IPS DF 19.7 (cell line): ENCODE measurements around the gene RFTN2.

Experiments used
- DNase-seq: peaks from one replicate; pipeline ENCODE4 v3.0.0-alpha.2; 2013; ENCODE audit warnings: low read depth, low spot score

RFTN2 gene

DNA sequence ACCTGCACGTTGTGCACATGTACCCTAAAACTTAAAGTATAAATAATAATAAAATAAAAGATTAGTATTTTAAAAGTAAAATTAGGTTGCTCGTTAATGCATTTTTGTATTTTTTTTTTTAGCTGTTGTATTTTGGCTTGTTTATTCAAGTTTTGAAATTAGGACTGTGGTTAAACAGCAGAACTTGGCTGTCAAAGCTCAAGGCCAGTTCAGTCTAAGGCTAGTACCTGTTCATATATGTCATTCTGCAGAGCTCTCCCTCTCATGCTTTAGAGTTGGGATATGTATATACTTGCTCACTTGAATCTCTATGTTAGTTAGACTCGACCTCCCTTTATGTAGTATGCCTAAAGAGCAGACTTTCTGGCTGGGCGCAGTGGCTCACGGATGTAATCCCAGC, 126.8 kb downstream of the RFTN2 start:
- DNase-seq: no peak

GRCh38 chr2:197547163-197547900, 128.1 kb downstream of the RFTN2 start:
- no peak for DNase-seq

GRCh38 chr2:197543206-197543605, 132.2 kb downstream of the RFTN2 start:
- DNase-seq: no peak

- DNase-seq: no peak
These were observed 135.7 kb downstream of the RFTN2 start for GRCh38 chr2:197539734-197540133.

DNA sequence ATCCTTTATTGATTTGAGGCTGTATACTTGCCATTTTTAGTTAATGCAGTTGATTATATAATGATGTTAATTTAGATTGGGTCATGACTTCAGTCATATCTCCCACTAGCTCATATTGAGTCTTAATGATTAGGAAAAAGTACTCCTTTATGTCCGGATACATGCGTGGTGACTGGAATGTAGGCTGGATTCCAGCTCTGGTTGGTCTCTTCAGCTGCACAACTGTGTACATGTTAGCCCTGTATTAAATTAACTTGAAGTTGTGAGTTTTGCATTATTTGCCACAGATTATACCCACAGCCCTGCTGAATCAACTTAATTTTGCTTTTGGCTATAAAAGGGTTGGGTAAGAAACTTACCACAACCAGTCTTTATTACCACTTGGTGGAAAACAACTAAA, 137.0 kb downstream of the RFTN2 start:
- no peak for DNase-seq
